Naive B cell (primary cell): Measurements from ENCODE around the gene PP2D1. TPM values are rescaled to one million over a fixed set of nuclear protein-coding genes. Genes with fewer than 3 reads are reported as not detected.
"Not testable (repeated sequence)": the region's sequence is repeated elsewhere in the genome, so short reads cannot be mapped to it uniquely, and the experiment has no call there.

Source experiments
- ATAC-seq, 2 donors: fragments of 150-1000 bp; cut with Tn5 transposase; 2 replicates each; pipeline ENCODE4 v1.10.0; 2021; ENCODE audit warnings: low read depth in 2 of 2, mild to moderate bottlenecking in 2 of 2, moderate library complexity in 2 of 2
- DNase-seq: peaks from one replicate; pipeline ENCODE4 v3.0.0; 2022
- H3K27ac Mint-ChIP-seq, 6 donors: one replicate each; pipeline ENCODE4 v1.8.0; 2020 to 2022; ENCODE audit warnings: mild to moderate bottlenecking in 6 of 6, mixed read lengths in 6 of 6, moderate library complexity in 5 of 6, inconsistent platforms in 2 of 6
- H3K27me3 Mint-ChIP-seq, 3 donors: one replicate each; pipeline ENCODE4 v1.8.0; 2021 to 2022; ENCODE audit warnings: mixed read lengths in 3 of 3, mild to moderate bottlenecking in 1 of 3
- H3K36me3 Mint-ChIP-seq, 2 donors: one replicate each; pipeline ENCODE4 v1.8.0; 2020 to 2022; ENCODE audit warnings: mixed read lengths in 2 of 2, inconsistent platforms in 1 of 2, mild to moderate bottlenecking in 1 of 2
- H3K4me1 Mint-ChIP-seq, 3 donors: one replicate each; pipeline ENCODE4 v1.8.0; 2020 to 2022; ENCODE audit warnings: mixed read lengths in 3 of 3, inconsistent platforms in 1 of 3, mild to moderate bottlenecking in 1 of 3, moderate library complexity in 1 of 3
- H3K4me3 Mint-ChIP-seq, 8 donors: one replicate each; pipeline ENCODE4 v1.8.0; 2020 to 2022; ENCODE audit warnings: mild to moderate bottlenecking in 8 of 8, mixed read lengths in 8 of 8, moderate library complexity in 8 of 8, inconsistent platforms in 2 of 8
- H3K9me3 Mint-ChIP-seq, 7 donors: one replicate each; pipeline ENCODE4 v1.8.0; 2020 to 2022; ENCODE audit warnings: mixed read lengths in 7 of 7, mild to moderate bottlenecking in 5 of 7, inconsistent platforms in 2 of 7, moderate library complexity in 1 of 7
- polyA plus RNA-seq, 6 donors: library from polyadenylated mRNA; unstranded; fragments of 300-500 nt; fragmentation: Illumina TruSeq; gene quantifications; one replicate each; pipeline ENCODE4 v1.2.3, GENCODE V29; 2021; ENCODE audit warnings: low read depth in 6 of 6

PP2D1 gene
- polyA plus RNA-seq, 6 donors from 2014 or later: 0.71 to 1.1 (median 1.0) TPM; not detected in 1

GRCh38 chr3:19997502-19997901 lies 14.6 kb downstream of the PP2D1 start:
- Mint-ChIP-seq H3K27ac (no peak overlapping the region), H3K4me1 (no peaks in the 10 kb centered on the region), H3K27me3 (no peaks in the 10 kb centered on the region), H3K9me3 (peaks cover 0 to 5% (median 0%) of the 10 kb centered on the region in 7 donors), H3K36me3 (no peaks in the 10 kb centered on the region), H3K4me3 (no peak overlapping the region)
- DNase-seq (no peak), ATAC-seq (no peak)

DNA sequence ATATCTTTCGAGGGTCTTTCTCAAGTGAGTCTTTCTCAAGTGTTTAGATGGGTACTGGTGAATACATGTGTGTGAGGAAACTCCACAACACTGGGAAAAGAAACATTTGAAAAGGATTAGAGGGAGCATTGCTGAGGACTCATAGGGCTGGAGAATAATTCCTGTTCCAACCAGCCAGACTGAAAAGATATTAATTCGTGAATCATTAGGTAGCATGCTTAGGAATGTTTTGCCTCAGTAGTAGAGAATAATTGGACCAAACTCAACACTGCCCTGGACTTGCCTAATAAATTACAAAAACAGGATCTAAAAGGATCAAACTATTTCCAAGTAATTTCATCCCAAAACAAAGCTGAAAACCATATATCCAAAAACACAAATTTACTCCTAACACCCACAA lies 17.3 kb downstream of the PP2D1 start:
- Mint-ChIP-seq H3K4me1 (peaks cover 0 to 5% (median 5%) of the 10 kb centered on the region in 3 donors), H3K9me3 (peaks cover 0 to 5% (median 0%) of the 10 kb centered on the region in 7 donors), H3K27me3 (no peaks in the 10 kb centered on the region), H3K4me3 (no peak overlapping the region), H3K27ac (no peak overlapping the region), H3K36me3 (no peaks in the 10 kb centered on the region)
- DNase-seq (no peak), ATAC-seq (no peak)

DNA sequence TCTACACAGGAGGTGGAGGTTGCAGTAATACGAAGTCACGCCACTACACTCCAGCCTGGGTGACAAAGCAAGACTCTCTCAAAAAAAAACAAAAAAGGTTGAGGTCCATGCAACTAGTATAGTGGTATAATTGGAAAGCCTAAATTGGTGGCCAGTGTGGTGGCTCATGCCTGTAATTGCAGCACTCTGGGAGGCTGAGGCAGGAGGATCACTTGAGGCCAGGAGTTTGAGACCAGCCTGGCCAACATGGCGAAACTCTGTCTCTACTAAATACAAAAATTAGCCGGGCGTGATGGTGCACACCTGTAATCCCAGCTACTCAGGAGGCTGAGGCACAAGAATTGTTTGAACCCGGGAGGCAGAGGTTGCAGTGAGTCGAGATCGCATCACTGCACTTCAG lies 23.2 kb downstream of the PP2D1 start:
- H3K9me3 Mint-ChIP-seq, DNase-seq, H3K4me3 Mint-ChIP-seq, H3K27ac Mint-ChIP-seq, H3K27me3 Mint-ChIP-seq, H3K4me1 Mint-ChIP-seq, ATAC-seq: not testable (repeated sequence)
- H3K36me3 Mint-ChIP-seq: peaks cover 13 to 19% of the 10 kb centered on the region in 2 donors

DNA sequence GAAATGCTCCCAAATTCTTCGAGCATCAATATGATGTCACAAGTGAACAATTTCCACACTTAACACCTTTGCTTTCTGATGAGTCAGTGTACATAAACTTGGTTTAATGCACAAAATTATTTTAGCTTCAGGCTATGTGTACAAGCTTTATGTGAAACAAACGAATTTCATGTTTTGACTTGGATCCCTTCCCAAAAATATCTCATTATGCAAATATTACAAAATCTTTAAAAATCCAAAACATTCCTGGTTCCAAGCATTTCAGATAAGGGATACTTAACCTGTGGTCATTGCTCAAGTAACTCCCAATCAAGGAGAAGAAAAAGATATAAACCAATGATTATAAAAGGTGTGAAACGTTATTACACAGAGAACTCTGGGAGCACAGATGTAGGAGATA lies 40.0 kb downstream of the PP2D1 start:
- Mint-ChIP-seq H3K4me1 (peaks cover 14 to 35% (median 20%) of the 10 kb centered on the region in 3 donors), H3K4me3 (no peak overlapping the region), H3K9me3 (no peaks in the 10 kb centered on the region), H3K27ac (no peak overlapping the region), H3K36me3 (peaks cover 8 to 30% of the 10 kb centered on the region in 2 donors), H3K27me3 (no peaks in the 10 kb centered on the region)
- DNase-seq (no peak), ATAC-seq (no peak)

GRCh38 chr3:19970327-19970726 lies 41.7 kb downstream of the PP2D1 start:
- Mint-ChIP-seq H3K9me3 (no peaks in the 10 kb centered on the region), H3K27me3 (no peaks in the 10 kb centered on the region), H3K4me3 (no peak overlapping the region), H3K36me3 (peaks cover 16 to 22% of the 10 kb centered on the region in 2 donors), H3K27ac (peak overlapping the region in 1 of 6 donors; percentile 44), H3K4me1 (peaks cover 27 to 46% (median 31%) of the 10 kb centered on the region in 3 donors)
- ATAC-seq (no peak), DNase-seq (no peak)

DNA sequence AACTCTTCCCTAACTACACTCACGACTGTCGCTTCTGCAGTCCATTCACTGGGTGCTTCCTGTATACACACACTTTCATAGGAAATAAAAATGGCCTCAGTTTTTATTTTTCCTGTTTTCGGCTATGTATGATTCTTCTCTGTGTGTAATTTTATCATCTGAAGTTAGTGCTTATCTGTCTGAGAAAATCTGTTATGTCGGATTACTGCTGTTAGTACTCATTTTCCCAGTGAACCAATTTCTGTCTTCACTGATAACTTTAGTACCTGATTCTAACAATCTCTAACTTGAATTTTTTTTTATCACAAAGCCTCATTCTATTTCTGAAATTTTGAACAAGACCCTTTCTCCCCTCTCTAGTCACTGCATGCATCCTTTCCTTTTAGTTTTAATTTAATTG lies 44.3 kb downstream of the PP2D1 start:
- ATAC-seq (no peak), DNase-seq (no peak)
- peaks cover 8 to 12% of the 10 kb centered on the region in 2 donors for H3K36me3 Mint-ChIP-seq
- no peaks in the 10 kb centered on the region for H3K27me3 Mint-ChIP-seq
- H3K9me3 Mint-ChIP-seq: no peaks in the 10 kb centered on the region
- peaks cover 23 to 59% (median 48%) of the 10 kb centered on the region in 3 donors for H3K4me1 Mint-ChIP-seq
- no peak overlapping the region for H3K4me3 Mint-ChIP-seq
- H3K27ac Mint-ChIP-seq: peak overlapping the region in 4 of 6 donors; percentile 31 to 67 (median 54)

- Mint-ChIP-seq H3K27me3 (no peaks in the 10 kb centered on the region), H3K36me3 (peaks cover 6 to 8% of the 10 kb centered on the region in 2 donors), H3K27ac (no peak overlapping the region), H3K4me3 (no peak overlapping the region), H3K9me3 (no peaks in the 10 kb centered on the region), H3K4me1 (peaks cover 19 to 59% (median 54%) of the 10 kb centered on the region in 3 donors)
- DNase-seq (no peak), ATAC-seq (no peak)
Observed at GRCh38 chr3:19967208-19967607, 44.9 kb downstream of the PP2D1 start.

DNA sequence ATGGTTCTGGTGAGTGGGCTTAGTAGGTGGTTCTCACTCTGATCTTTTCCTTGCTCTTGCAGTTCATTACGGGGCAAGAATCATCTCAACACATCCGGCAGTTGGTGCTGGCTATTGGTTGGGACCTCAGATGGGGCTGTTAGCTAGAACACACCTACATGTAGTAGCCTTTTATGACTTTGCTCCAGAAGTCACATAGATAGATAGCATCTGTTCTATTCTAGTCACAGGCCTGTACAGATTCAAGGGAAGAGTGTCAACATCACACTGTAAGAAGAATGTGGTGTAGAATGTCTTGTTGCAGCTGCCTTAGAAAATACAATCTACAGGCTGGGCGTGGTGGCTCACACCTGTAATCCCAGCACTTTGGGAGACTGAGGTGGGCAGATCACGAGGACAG lies 50.1 kb downstream of the PP2D1 start:
- DNase-seq: no peak
- no peak for ATAC-seq
- H3K27me3 Mint-ChIP-seq: no peaks in the 10 kb centered on the region
- no peak overlapping the region for H3K27ac Mint-ChIP-seq
- peaks cover 18 to 83% (median 62%) of the 10 kb centered on the region in 3 donors for H3K4me1 Mint-ChIP-seq
- peaks cover 0 to 8% of the 10 kb centered on the region in 2 donors for H3K36me3 Mint-ChIP-seq
- H3K4me3 Mint-ChIP-seq: no peak overlapping the region
- H3K9me3 Mint-ChIP-seq: no peaks in the 10 kb centered on the region

GRCh38 chr3:19960696-19961095 lies 51.4 kb downstream of the PP2D1 start:
- H3K4me3 Mint-ChIP-seq: no peak overlapping the region
- H3K27ac Mint-ChIP-seq: no peak overlapping the region
- peaks cover under 1 to 3% of the 10 kb centered on the region in 2 donors for H3K36me3 Mint-ChIP-seq
- DNase-seq: no peak
- H3K9me3 Mint-ChIP-seq: no peaks in the 10 kb centered on the region
- peaks cover 14 to 73% (median 55%) of the 10 kb centered on the region in 3 donors for H3K4me1 Mint-ChIP-seq
- no peaks in the 10 kb centered on the region for H3K27me3 Mint-ChIP-seq
- no peak for ATAC-seq

- no peak for DNase-seq
- H3K36me3 Mint-ChIP-seq: peaks cover 4 to 6% of the 10 kb centered on the region in 2 donors
- no peaks in the 10 kb centered on the region for H3K27me3 Mint-ChIP-seq
- H3K9me3 Mint-ChIP-seq: peaks cover 0 to 2% (median 0%) of the 10 kb centered on the region in 7 donors
- no peak for ATAC-seq
- H3K4me1 Mint-ChIP-seq: peaks cover 17 to 61% (median 56%) of the 10 kb centered on the region in 3 donors
- no peak overlapping the region for H3K27ac Mint-ChIP-seq
- H3K4me3 Mint-ChIP-seq: no peak overlapping the region
Observed at GRCh38 chr3:19959505-19959904, 52.6 kb downstream of the PP2D1 start.

DNA sequence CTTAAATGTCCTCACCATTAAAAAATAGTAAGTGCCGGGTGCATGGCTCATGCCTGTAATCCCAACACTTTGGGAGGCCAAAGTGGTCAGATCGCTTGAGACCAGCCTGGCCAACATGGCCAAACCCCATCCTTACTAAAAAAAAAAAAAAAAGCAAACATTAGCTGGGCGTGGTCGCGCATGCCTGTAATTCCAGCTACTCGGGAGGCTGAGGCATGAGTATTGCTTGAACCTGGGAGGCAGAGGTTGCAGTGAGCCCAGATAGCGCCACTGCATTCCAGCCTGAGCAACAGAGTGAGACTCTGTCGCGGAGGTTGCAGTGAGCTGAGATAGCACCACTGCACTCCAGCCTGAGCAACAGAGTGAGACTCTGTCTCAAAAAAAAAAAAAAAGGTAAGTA lies 54.7 kb downstream of the PP2D1 start:
- H3K27me3 Mint-ChIP-seq, ATAC-seq, H3K9me3 Mint-ChIP-seq, H3K4me3 Mint-ChIP-seq, H3K36me3 Mint-ChIP-seq, DNase-seq, H3K27ac Mint-ChIP-seq: not testable (repeated sequence)
- H3K4me1 Mint-ChIP-seq: peaks cover 17 to 51% (median 42%) of the 10 kb centered on the region in 3 donors

- H3K4me1 Mint-ChIP-seq: peaks cover 17 to 46% (median 30%) of the 10 kb centered on the region in 3 donors
Observed at GRCh38 chr3:19954676-19955075, 57.4 kb downstream of the PP2D1 start.

GRCh38 chr3:19950316-19950715 lies 61.7 kb downstream of the PP2D1 start:
- H3K4me3 Mint-ChIP-seq: peak overlapping the region in 1 of 8 donors; percentile 90
- H3K36me3 Mint-ChIP-seq: peaks cover 6 to 16% of the 10 kb centered on the region in 2 donors
- peaks cover 31 to 56% (median 43%) of the 10 kb centered on the region in 3 donors for H3K4me1 Mint-ChIP-seq
- ATAC-seq (no peak), DNase-seq (no peak)
- H3K27ac Mint-ChIP-seq: peak overlapping the region in 1 of 6 donors; percentile 45
- no peaks in the 10 kb centered on the region for H3K27me3 Mint-ChIP-seq
- H3K9me3 Mint-ChIP-seq: peaks cover 0 to 2% (median 0%) of the 10 kb centered on the region in 7 donors

More at GRCh38 chr3:19954676-19955075, 57.4 kb downstream of the PP2D1 start:
- no peak for DNase-seq
- ATAC-seq: no peak
- no peaks in the 10 kb centered on the region for H3K27me3 Mint-ChIP-seq
- H3K36me3 Mint-ChIP-seq: peaks cover 10 to 16% of the 10 kb centered on the region in 2 donors
- no peak overlapping the region for H3K27ac Mint-ChIP-seq
- H3K9me3 Mint-ChIP-seq: peaks cover 0 to 2% (median 0%) of the 10 kb centered on the region in 7 donors
- no peak overlapping the region for H3K4me3 Mint-ChIP-seq

DNA sequence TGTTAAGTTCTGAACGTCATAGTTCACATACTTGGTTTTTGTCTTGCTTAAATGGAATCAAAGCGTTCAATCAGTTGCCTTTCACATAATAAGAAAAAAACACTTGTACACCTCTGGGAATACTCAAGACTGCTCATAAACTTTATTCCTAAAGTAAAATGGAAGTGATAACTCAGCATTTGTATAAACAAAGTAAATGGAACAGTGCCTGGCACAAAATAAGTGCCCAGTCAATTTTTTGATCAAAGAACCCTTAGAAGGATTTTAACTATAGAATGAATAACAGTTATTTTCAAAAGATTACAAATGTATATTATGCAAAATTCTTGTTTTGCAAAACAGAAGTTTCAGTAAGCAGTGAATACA lies 63.9 kb downstream of the PP2D1 start:
- Mint-ChIP-seq H3K36me3 (peaks cover 6 to 8% of the 10 kb centered on the region in 2 donors), H3K9me3 (no peaks in the 10 kb centered on the region), H3K27ac (peak overlapping the region; percentile 96 to 100 (median 98)), H3K4me3 (peak overlapping the region; percentile 89 to 100 (median 98)), H3K4me1 (peaks cover 32 to 63% (median 40%) of the 10 kb centered on the region in 3 donors), H3K27me3 (no peaks in the 10 kb centered on the region)
- ATAC-seq (no peak), DNase-seq (no peak)
